HG03439 (cell line): Measurements from ENCODE around the gene SMAD2.

Experiments
- ATAC-seq: cut with Tn5 transposase; IDR thresholded peaks from one replicate; pipeline ENCODE4 v1.9.1; 2021; ENCODE audit warnings: mild to moderate bottlenecking, moderate library complexity; ENCODE audit not compliant: unreplicated experiment

The SMAD2 gene

GRCh38 chr18:47932603-47933002, 2.1 kb upstream of the SMAD2 start:
- no peak for ATAC-seq

GRCh38 chr18:47932190-47932589, 1.7 kb upstream of the SMAD2 start:
- no peak for ATAC-seq

GRCh38 chr18:47931718-47932103, 1.3 kb upstream of the SMAD2 start:
- ATAC-seq: no peak

- peak; percentile 84 for ATAC-seq
These were observed 665 bp upstream of the SMAD2 start for GRCh38 chr18:47930931-47931717.

- no peak for ATAC-seq
These were observed 719 bp downstream of the SMAD2 start for GRCh38 chr18:47929681-47930198.

GRCh38 chr18:47928466-47928865, 2.0 kb downstream of the SMAD2 start:
- ATAC-seq: no peak

- ATAC-seq: no peak
These were observed 4.2 kb downstream of the SMAD2 start for GRCh38 chr18:47926101-47926850.

- no peak for ATAC-seq
These were observed 10.5 kb downstream of the SMAD2 start for GRCh38 chr18:47919916-47920315.

- ATAC-seq: no peak
These were observed 12.4 kb downstream of the SMAD2 start for GRCh38 chr18:47917923-47918610.

GRCh38 chr18:47915930-47916329, 14.5 kb downstream of the SMAD2 start:
- no peak for ATAC-seq

GRCh38 chr18:47915229-47915628, 15.2 kb downstream of the SMAD2 start:
- no peak for ATAC-seq

- no peak for ATAC-seq
These were observed 17.5 kb downstream of the SMAD2 start for GRCh38 chr18:47912794-47913585.

GRCh38 chr18:47912343-47912742, 18.1 kb downstream of the SMAD2 start:
- no peak for ATAC-seq

GRCh38 chr18:47911877-47912276, 18.6 kb downstream of the SMAD2 start:
- ATAC-seq: no peak

GRCh38 chr18:47909484-47909883, 21.0 kb downstream of the SMAD2 start:
- ATAC-seq: no peak

- ATAC-seq: no peak
These were observed 21.9 kb downstream of the SMAD2 start for GRCh38 chr18:47908592-47908991.

GRCh38 chr18:47906408-47906807, 24.1 kb downstream of the SMAD2 start:
- no peak for ATAC-seq

GRCh38 chr18:47903809-47904208, 26.6 kb downstream of the SMAD2 start:
- no peak for ATAC-seq

- ATAC-seq: peak; percentile 79
These were observed 28.7 kb downstream of the SMAD2 start for GRCh38 chr18:47901624-47902362.
